Embryonic facial prominence (tissue), 1 donor: ENCODE data around the gene E2F4.

ENCODE experiments used
- DNase-seq: peaks from one replicate; pipeline ENCODE4 v3.0.0-alpha.2; 2016; ENCODE audit errors: extremely low spot score

Gene E2F4

DNA sequence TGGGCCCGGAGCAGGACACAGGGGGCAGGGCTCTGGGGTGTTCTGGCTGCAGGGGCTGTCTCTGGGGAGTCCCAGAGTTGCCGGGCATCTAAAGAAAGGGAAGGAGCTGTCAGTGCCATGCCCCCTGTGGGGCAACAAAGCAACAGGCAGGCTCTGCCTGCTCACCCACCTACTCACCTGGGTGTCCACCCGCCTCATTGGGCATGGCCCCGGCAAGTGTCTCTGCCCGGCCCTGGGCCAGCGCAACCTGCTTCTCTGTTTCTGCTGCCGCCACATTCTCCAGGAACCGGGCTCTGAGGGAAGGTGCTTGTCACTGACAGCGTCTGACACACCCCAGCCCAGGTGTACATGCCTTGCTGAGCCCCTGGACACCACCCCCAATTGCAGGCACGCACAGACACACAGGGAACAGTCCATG, 42.2 kb downstream of the E2F4 start:
- no peak for DNase-seq

DNA sequence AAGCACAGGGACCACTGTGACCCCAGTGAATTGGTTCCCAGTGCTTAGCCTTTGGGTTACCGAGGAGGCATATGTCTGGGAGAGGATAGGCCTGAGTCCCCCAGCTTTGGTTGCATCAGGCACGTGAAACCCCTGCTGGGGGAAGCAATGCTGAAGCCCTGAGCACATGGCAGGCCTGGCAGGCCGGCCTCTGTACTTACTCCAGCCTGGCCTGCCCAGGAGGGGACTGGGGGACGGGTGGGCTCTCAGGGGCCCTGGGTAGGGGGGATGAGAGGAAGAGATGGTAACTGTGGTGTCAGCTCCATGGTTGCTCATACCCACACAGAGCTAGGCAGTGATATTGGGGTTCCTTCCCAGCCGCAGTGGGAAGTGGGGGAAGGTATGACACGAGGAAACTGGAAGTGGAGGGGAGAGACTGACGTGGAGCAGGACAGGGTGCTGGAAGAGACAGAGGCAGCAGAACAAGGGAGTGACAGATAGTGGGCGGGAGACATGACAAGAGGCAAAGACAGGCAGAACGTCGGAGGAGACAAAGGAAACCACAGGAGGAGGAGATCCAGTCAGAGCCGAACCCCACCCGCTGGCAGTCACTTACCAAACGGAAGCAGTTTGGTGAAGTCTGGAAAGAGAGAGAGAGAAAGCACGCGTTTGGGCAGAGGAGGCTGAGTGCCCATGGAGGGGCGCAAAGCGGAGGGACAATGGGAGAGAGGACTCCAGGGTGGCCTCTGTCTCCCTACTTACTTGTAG, 44.0 kb downstream of the E2F4 start:
- DNase-seq, result no peak

DNA sequence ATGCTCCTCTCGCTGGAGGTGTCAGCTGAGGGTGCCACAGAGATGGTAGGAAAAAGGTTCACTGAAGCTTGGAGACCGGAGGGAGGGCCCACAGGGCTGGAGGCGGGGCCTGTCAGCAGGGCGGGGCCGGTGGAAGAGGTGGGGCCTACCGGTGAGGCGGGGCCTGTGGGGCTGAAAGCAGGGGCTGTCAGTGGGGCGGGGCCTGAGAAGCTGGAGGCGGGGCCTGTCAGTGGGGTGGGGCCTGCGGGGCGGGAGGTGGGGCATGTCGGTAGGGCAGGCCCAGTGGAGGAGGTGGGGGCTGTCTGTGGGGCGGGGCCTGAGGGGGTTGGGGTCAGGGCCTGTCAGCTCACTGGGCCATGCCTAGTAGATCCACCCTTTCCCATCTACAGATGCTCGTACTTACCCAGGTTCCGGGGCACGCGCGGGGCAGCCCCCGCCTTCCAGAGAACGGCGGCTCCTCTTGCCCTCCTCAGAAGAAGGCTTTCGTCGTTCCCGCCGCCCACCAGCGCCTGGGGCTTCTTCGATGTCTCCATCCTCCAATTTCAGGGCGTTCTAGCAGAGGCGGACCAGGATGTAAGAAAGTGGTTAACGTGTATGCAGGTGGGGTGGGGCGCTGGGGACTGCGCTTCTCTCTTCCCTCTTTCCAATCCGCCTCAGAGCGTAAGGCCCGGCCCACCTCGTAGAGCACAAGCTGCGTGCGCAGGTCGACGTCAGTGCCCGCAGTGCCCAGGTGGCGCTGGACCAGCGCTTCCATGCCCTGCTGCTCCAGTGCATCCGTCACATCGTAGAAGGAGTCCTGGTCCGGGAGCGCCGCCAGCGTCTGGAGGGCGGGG, 44.8 kb downstream of the E2F4 start:
- DNase-seq, result no peak

DNA sequence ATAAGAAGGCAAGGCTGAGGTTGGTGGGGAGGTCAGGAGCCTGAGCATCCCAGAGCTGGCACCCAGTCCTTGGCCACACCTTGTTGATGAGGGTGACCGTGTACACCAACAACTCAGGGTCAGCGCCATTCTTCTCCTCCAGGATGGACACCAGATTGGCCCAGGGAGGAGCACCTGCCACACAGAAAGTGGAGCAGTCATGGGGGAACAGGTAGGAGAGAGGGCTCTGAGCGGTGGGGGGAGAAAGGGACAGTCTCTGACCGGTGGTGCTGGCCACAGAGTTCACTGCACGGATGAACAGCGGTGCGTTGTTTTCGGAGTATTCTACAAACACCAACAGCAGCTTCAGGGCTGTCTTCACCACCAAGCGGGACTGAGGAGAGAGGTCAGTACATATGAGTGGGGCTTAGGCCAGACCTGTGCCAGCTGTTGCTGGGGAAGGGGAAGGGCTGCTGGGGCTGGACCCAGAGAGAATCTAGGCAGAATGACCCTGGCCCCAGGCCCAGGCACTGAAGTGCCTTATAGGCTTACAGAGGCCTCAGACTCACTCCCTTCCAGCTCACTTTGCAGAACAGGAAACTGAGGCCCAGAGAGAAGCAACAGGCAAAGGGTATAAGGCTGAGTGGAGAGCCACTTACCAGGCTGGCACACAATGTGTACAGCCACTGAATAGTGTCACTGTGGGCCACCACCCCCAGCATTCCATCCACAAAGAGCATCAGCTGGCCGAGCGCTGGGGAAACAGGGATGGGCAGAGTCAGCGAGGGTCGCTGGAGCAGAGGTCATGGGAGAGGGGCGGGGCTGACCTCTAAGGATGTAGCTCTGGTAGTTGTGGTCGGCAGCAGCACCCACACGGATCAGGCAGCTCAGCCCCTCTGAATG, 45.7 kb downstream of the E2F4 start:
- DNase-seq, result no peak

DNA sequence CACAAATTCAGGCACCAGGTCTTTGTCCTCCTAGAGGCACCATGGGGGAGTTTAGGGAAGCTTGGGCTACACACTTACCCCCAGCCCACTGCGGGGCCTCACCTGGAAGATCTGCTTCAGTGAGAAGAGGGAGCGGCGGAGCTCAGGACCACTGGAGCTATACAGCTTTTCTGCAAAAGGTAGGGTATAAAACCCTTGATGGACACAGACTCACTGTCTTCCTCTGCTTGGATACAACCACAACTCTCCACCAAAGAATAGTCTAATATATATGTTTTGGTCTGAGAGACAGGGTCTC, 46.3 kb downstream of the E2F4 start:
- DNase-seq, result no peak

DNA sequence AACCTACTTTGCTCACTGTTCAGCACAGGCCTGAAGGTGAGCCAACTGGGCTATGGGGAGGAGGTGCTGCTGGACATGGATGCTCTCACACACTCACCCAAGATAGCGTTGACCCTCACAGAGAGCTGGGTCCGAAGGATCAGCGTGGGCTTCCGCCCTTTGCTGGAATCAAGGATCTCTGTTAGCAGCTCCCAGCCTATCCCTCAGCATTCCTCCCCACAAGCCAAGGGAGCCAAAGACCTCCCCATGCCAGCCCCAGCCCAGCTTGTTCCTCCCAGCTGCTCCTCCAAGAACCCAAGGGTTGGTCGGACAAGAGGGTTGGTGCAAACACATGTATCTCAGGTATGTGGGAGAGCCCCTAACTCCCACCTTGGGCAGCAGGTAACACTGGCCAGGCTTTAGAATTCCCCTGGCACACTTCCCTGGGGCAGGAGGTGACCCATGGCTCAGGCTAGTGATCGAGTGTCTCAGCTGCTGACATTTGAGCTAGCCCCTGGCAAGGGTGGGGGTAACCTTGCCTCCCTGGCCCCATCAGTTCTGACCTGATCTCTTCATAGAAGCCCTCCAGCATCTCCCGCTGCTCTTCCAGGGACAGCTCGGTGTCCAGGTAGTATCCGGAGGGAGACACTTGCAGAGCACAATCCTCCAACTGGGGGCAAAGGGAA, 47.0 kb downstream of the E2F4 start:
- DNase-seq, result no peak

DNA sequence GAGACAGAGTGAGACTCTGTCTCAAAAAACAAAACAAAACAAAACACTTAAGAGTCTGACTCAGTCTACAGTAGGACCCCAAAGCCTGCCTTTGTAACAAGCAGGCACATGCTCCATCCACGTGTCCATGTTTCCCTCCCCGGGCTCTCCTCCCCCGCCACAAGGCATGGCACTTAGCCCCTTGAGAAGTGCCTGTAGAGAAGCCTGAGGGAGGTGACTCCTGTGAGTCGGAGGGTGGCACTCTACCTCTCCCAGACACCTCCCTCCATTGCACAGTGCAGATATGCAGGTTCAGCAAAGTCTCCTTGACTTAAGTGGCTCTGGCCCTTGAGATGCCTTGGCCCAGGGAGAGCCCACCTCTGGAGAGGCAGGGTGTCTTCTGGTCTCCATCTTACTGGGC, 48.6 kb downstream of the E2F4 start:
- no peak for DNase-seq

DNA sequence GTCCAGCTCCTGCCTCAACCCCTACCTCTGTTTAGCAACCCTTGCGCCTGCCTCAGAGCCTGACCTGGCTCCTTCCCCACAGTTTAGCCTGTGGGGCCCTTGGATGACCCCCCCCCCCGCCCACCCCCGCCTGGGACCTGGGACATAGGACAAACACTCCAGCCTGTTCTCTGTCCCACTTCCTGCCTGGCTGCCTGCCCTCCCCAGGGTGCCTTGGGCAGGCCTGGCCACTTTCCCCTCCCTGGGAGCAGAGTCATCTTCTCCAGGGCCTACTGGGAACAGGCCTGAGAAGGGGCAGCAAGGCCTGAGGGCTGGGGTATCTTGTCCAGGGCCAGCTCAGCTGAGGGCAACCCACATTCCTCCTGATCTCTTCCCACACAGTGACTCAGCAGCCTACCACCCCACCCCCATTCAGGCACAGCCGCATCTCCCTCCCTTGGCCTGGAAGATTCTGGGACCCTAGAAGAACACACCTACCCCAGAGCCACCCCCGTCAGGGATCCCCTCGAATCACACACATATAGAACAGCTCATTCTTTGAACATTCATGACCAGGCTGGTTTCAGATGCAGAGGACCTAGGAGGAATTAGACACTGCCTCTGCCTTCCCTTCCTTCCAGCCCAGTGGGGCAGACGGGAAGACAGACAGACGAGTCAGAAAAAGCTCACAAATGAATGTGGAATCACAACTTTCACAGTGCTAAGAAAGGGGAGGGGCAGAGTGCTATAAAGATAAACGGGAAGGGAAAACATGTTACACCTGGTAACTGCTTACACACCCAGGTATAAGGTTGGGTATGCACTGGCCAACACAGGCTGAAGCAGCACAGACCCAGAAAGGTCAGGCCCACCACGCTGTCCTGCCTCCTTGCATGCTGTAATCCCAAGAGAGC, 49.3 kb downstream of the E2F4 start:
- no peak for DNase-seq

DNA sequence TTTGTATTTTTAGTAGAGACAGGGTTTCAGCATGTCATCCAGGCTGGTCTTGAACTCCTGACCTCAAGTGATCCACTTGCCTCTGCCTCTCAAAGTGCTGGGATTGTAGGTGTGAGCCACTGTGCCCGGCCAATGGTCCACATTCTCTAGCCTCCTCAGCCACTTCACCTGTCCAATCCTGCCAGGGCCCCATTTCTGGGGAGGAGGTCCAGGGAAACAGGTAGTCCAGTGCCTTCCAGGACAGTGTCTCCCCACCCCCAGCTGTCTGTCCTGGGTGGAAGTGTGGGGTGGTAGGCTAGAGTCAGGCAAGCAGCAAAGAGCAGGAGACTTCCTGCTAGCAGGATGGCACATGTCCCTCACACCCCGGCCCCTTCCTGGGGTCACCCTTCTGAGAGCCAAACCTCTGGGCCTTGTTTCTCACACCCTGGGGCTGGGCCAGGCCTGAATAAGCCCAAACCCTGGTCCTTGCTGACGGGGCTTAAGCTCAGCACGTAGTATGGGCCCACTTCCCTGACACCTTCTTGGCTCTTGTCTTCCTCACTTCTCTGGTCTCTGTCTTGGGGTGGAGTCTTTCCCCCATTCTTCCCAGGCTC, 50.3 kb downstream of the E2F4 start:
- DNase-seq, result no peak

DNA sequence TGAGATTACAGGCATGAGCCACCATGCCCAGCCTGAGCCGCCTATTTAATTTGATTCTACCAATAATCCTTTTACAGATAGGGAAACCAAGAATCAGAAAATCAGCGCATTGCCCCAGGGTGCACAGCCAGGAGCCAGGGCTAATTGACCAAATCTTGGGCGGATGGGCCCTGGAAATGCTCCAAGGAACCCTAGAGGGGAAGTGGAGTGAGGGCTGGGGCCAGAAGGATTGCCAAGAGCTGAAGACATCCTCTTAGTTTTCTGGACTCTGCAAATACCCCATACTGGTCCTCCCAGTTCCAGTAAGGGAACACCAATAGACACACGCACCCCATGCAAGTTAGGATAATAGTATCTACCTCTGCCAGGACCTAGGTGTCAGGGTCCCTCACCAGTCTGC, 51.5 kb downstream of the E2F4 start:
- no peak for DNase-seq

DNA sequence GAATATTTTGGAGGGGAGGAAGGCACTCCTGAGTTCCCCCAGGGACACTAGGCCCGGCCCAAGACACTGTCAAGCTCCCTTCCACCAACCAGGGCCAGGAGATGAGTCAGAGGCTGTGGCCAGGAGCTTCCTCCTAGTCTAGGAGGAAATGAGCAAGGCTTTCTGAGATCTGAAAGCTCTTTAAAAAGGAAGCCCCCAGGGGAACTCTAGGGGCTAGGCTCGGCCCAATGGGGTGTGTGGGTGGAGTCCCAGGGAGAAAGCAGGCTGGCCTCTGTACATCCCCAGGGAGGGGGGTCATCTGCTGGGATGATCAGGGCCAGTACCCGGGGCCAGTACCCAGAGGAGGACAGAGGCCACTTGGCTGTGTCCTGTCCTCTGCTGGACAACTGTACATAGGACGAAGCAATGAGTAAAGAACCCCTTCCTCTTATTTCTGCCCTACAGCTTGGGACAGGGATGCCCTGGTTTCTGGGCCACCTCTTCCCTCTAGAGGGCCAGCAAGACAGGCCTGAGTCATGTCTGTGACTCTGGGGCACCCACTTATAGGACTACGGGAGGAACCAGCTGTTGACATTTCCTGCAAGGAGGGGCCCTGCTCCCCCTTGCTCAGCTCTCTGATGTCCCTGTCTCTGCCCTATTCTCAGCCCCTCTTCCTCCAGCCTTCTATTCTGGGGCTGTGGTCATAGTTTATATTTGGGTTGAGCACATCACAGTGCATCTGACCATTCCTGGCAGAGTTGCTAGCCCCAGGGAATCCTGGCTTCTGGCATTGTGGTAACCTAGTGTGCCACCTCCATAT, 52.6 kb downstream of the E2F4 start:
- DNase-seq, result no peak

DNA sequence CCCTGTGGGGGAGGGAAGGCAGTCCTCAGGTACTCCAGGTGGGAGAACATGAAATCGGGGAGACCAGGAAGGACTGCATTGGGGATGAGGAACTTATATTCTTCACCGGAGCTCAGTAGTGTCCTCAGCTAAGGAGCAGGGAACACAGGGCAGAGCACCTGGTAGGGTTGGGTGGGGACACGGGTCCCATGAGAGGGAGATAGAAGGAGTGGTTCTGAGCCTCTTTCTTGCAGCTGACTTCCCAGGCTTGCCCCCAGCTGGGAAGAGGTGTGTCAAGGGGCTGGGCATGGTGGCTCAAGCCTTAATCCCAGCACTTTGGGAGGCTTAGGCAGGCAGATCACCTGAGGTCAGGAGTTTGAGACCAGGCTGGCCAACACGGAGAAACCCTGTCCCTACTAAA, 53.2 kb downstream of the E2F4 start:
- DNase-seq, result no peak

DNA sequence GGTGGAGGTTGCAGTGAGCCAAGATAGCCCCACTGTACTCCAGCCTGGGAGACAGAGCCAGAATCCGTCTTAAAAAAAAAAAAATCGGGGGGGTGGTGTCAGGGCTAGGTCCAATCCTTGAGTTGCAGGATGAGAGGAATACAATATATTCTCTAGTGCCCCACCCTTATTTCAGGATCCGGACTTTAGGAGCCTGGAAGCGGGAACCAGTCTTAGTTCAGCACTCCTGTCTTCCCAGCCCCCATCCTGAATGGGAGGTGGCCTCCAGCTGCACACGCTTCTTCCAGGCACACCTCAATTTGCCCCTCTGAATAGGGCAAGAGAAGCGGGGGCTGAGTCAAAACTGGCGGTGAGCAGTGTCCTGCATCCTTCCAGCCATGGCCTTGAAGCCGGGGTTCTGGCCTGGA, 53.7 kb downstream of the E2F4 start:
- no peak for DNase-seq

DNA sequence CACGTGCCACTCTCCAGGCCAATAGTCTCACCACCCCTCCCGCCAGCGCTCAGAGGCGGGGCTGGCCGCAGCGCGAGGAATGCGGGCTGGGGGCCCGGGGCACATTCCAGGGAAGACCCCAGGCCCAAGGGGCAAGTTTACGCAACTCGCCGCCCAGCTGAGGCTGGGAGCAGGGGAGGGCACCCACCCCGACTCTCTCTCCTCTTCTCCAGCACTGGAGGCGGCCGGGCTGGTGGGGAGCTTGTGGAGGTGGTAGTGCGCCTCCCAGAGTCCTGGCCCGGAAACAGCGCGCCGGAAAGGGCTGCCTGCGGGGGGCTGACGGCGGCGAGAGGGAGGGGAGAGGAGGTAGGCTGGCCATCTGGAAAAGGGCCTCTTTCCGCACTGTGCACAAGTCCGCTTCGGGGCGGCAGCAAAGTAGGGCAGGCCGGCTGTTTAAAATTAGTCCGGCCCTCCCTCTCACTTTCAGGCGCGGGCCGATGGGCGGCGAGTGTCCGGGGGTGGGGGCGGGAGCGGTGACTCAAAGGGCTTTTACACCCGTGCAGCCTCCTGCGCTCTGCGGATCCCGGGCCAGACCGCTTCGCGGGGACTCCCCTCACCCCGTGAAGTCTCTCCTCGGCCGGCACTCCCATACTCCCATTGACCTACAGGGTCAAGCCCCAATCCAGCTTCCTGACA, 54.3 kb downstream of the E2F4 start:
- DNase-seq, result peak; percentile 50

DNA sequence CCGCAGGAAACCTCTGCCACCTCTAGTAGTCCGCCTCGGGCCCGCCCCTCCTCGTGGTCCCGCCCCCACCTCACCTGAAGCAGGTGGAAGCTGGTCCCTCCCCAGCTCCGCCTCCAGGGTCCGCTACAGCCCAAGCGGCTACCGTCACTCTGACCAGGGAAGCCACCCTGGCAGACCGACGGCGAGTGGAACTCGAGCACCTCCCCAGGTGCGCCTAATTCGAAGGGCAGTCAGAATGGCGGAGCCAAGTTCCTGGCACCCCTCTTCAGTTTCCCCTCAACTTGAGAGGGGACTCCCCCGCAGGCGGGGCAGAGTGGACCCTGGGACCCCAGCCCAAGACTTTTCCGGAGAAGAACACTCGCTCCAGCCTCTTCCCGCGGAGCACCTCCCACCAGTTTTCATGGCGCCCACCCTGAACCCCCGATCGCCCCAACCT, 54.8 kb downstream of the E2F4 start:
- no peak for DNase-seq

DNA sequence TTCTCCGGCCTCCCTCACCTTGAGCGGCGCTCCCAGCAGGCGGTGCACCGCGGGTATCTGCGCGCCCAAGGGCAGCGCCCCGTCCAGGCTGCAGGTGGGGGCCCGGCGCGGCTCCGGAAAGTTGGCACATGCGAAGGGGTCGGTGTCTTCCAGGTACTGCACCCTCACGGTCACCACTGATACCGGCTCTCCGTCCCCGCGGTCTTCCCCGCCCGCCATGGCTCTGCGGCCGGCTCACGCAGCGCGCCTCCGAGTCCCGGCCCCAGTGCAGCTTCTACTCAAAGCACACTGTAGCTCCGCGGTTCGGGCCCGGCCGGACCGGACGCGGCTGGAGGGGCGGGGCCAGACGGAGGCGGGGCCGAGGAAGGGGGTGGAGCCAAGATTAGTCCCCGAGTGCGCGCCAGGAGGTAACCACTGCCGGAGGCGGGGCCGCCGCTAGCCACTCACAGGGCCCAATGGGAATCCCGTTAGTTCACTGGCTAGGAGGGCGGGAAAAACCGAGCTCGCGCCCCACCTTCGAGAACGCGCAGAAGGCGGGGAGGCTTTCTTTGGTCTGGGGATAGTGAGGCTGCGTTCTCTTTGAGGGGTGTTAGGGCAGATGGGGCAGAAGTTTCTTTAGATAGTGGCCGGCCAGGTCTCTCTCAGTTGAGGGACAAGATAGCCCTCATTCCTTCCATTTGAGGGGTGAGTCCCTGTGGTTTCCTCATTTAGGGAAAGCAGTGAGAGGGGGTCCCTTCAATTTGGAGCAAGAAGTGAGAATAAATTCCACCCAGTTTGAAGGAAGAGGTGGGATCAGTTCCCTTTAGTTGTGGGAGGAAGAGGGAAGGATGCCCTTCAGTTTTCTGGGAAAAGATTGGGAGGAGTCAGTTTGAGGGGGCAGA, 55.5 kb downstream of the E2F4 start, which contains the start of gene FHOD1:
Gene FHOD1 (minus strand): TSS at position 290 of the 881 bp plus-strand sequence. CDS start 71 bp downstream, at position 219.
- DNase-seq, result peak; percentile 88

DNA sequence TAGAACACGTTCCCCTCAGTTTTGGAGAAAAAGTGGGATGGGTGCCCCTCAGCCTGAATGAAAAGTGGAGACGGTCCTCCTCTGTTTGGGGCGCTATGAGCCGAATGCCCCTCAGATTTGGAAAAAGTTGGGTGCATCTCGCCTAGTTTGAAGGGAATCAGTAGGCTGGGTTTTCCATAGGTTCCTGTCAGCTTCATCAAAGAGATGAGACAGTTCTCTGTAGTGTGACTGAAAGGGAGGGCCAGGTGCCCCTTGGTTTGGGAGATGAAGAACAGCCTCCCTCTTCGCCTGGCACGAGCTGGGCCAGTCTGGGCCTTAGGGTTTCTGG, 56.1 kb downstream of the E2F4 start:
- DNase-seq, result no peak
